DOHH2 (cell line): Measurements from ENCODE around the gene SLIT1.

Source experiments
- H3F3A ChIP-seq: fragments of 200-600 bp; sonication (generic), shearing (Covaris generic); 2 replicates; pipeline ENCODE4 v1.6.0; 2016; ENCODE audit warnings: antibody characterized with exemption, mild to moderate bottlenecking; ENCODE audit not compliant: control insufficient read depth, insufficient read depth
- H3K27ac ChIP-seq: fragments of 200-600 bp; sonication (generic); 2 replicates; pipeline ENCODE4 v1.5.1; 2014; ENCODE audit warnings: low read depth, mild to moderate bottlenecking, low read length, moderate library complexity
- H3K27me3 ChIP-seq: fragments of 200-600 bp; sonication (generic); 2 replicates; pipeline ENCODE4 v1.6.1; 2014; ENCODE audit warnings: mild to moderate bottlenecking, low read length, mixed read lengths; ENCODE audit not compliant: control insufficient read depth
- H3K36me3 ChIP-seq: fragments of 200-600 bp; sonication (generic); 2 replicates; pipeline ENCODE4 v1.6.1; 2014; ENCODE audit warnings: mild to moderate bottlenecking, low read length, moderate library complexity, mixed read lengths; ENCODE audit not compliant: control insufficient read depth
- H3K4me1 ChIP-seq: fragments of 200-600 bp; sonication (generic); 2 replicates; pipeline ENCODE4 v1.6.1; 2014; ENCODE audit warnings: mild to moderate bottlenecking, low read length, mixed read lengths; ENCODE audit not compliant: control insufficient read depth
- H3K4me2 ChIP-seq: fragments of 200-600 bp; sonication (generic); 2 replicates; pipeline ENCODE4 v1.6.0; 2014; ENCODE audit warnings: mild to moderate bottlenecking, low read length, moderate library complexity
- H3K4me3 ChIP-seq: fragments of 200-600 bp; sonication (generic); 2 replicates; pipeline ENCODE4 v1.5.1; 2014; ENCODE audit warnings: mild to moderate bottlenecking, low read length, mixed read lengths
- H3K79me2 ChIP-seq: fragments of 200-600 bp; sonication (generic); 2 replicates; pipeline ENCODE4 v1.6.1; 2014; ENCODE audit warnings: mild to moderate bottlenecking, low read length, mixed read lengths; ENCODE audit not compliant: control insufficient read depth
- H3K9me2 ChIP-seq: fragments of 200-600 bp; sonication (generic); replicated peaks from 2 replicates; pipeline ENCODE4 v1.6.1; 2014; ENCODE audit warnings: mild to moderate bottlenecking, low read length, mixed read lengths; ENCODE audit not compliant: control insufficient read depth
- H3K9me3 ChIP-seq: fragments of 200-600 bp; sonication (generic); 2 replicates; pipeline ENCODE4 v1.6.1; 2014; ENCODE audit warnings: antibody characterized with exemption, low read length, mixed read lengths; ENCODE audit not compliant: control insufficient read depth, insufficient read depth
- H4K20me1 ChIP-seq: fragments of 200-600 bp; sonication (generic); 2 replicates; pipeline ENCODE4 v1.6.0; 2014; ENCODE audit warnings: low read depth, mild to moderate bottlenecking, antibody characterized with exemption, low read length, moderate library complexity; ENCODE audit not compliant: control insufficient read depth, insufficient read depth
- CTCF ChIP-seq: fragments of 200-600 bp; sonication (generic); IDR thresholded peaks from one replicate; pipeline ENCODE4 v1.5.1; 2014; ENCODE audit warnings: antibody characterized with exemption, mild to moderate bottlenecking, low read depth, low read length; ENCODE audit not compliant: poor library complexity, severe bottlenecking
- EZH2phosphoT487 ChIP-seq: fragments of 200-600 bp; sonication (generic); IDR thresholded peaks from 2 replicates; pipeline ENCODE4 v1.6.1; 2017; ENCODE audit warnings: borderline replicate concordance, mild to moderate bottlenecking, antibody characterized with exemption, low read length, moderate library complexity, mixed read lengths

Gene SLIT1

GRCh38 chr10:97062456-97062855 is 123.3 kb downstream of the SLIT1 start:
- no peaks in the 10 kb centered on the region for H3K79me2 ChIP-seq
- no peak overlapping the region for H3K27ac ChIP-seq
- no peaks in the 10 kb centered on the region for H3K9me2 ChIP-seq
- H3K36me3 ChIP-seq, result no peaks in the 10 kb centered on the region
- H3K4me2 ChIP-seq, result no peak overlapping the region
- H3K4me3 ChIP-seq, result no peak overlapping the region
- H3K9me3 ChIP-seq, result no peaks in the 10 kb centered on the region
- no peaks in the 10 kb centered on the region for H3K4me1 ChIP-seq
- no peaks in the 10 kb centered on the region for H3K27me3 ChIP-seq
- TF ChIP-seq CTCF (no peak), EZH2phosphoT487 (no peak)
- H3F3A ChIP-seq, result no peaks in the 10 kb centered on the region
- no peaks in the 10 kb centered on the region for H4K20me1 ChIP-seq

- no peaks in the 10 kb centered on the region for H3K9me2 ChIP-seq
- no peaks in the 10 kb centered on the region for H3K9me3 ChIP-seq
- no peak overlapping the region for H3K27ac ChIP-seq
- H3K4me1 ChIP-seq, result no peaks in the 10 kb centered on the region
- H3F3A ChIP-seq, result no peaks in the 10 kb centered on the region
- no peaks in the 10 kb centered on the region for H4K20me1 ChIP-seq
- no peak overlapping the region for H3K4me2 ChIP-seq
- H3K36me3 ChIP-seq, result no peaks in the 10 kb centered on the region
- H3K79me2 ChIP-seq, result no peaks in the 10 kb centered on the region
- no peaks in the 10 kb centered on the region for H3K27me3 ChIP-seq
- no peak overlapping the region for H3K4me3 ChIP-seq
- TF ChIP-seq CTCF, result no peak
- no peak for TF ChIP-seq EZH2phosphoT487
Observed at GRCh38 chr10:97062046-97062445, 123.7 kb downstream of the SLIT1 start.

- H4K20me1 ChIP-seq, result no peaks in the 10 kb centered on the region
- H3K79me2 ChIP-seq, result no peaks in the 10 kb centered on the region
- H3K36me3 ChIP-seq, result no peaks in the 10 kb centered on the region
- no peaks in the 10 kb centered on the region for H3F3A ChIP-seq
- TF ChIP-seq EZH2phosphoT487, result no peak
- TF ChIP-seq CTCF, result no peak
- H3K27me3 ChIP-seq, result no peaks in the 10 kb centered on the region
- H3K27ac ChIP-seq, result no peak overlapping the region
- H3K9me2 ChIP-seq, result no peaks in the 10 kb centered on the region
- no peaks in the 10 kb centered on the region for H3K4me1 ChIP-seq
- H3K9me3 ChIP-seq, result no peaks in the 10 kb centered on the region
- H3K4me3 ChIP-seq, result no peak overlapping the region
- H3K4me2 ChIP-seq, result no peak overlapping the region
Observed at GRCh38 chr10:97061423-97061822, 124.3 kb downstream of the SLIT1 start.
